WERI-Rb-1 (cell line): ENCODE results near the gene DDX24.

ENCODE experiments used
- DNase-seq: peaks from one replicate; pipeline ENCODE4 v3.0.0-alpha.2; 2020
- H3K27ac ChIP-seq: fragments of 250-450 bp; sonication (Bioruptor Pico); 2 replicates; pipeline ENCODE4 v1.5.1; 2020; ENCODE audit warnings: mild to moderate bottlenecking, moderate library complexity
- H3K27me3 ChIP-seq: fragments of 250-450 bp; sonication (Bioruptor Pico); 2 replicates; pipeline ENCODE4 v1.5.1; 2021; ENCODE audit warnings: mild to moderate bottlenecking, low read depth, moderate library complexity; ENCODE audit not compliant: insufficient read depth, severe bottlenecking
- H3K36me3 ChIP-seq: fragments of 250-450 bp; sonication (Bioruptor Pico); 2 replicates; pipeline ENCODE4 v1.5.1; 2020; ENCODE audit warnings: mild to moderate bottlenecking, moderate library complexity
- H3K4me3 ChIP-seq: 2 replicates; pipeline ENCODE4 v1.5.1; 2011; ENCODE audit warnings: low read depth, mild to moderate bottlenecking, control low read depth, low read length
- H3K9me3 ChIP-seq: fragments of 250-450 bp; sonication (Bioruptor Pico); 2 replicates; pipeline ENCODE4 v1.5.1; 2021; ENCODE audit warnings: mild to moderate bottlenecking, moderate library complexity; ENCODE audit not compliant: severe bottlenecking
- CTCF ChIP-seq: IDR thresholded peaks from 2 replicates; pipeline ENCODE4 v1.5.1; 2011; ENCODE audit warnings: low read depth, mild to moderate bottlenecking, control low read depth, inconsistent platforms, low read length

Gene DDX24

GRCh38 chr14:94044476-94045091 lies 36.4 kb downstream of the DDX24 start:
- DNase-seq: peak; percentile 5
- no peak for TF ChIP-seq CTCF
- Histone ChIP-seq H3K9me3 (no peaks in the 10 kb centered on the region), H3K27ac (no peak overlapping the region), H3K4me3 (no peak overlapping the region), H3K36me3 (peaks cover 58% of the 10 kb centered on the region), H3K27me3 (no peaks in the 10 kb centered on the region)

- DNase-seq: no peak
- TF ChIP-seq CTCF: no peak
- no peaks in the 10 kb centered on the region for H3K27me3 ChIP-seq
- peaks cover 53% of the 10 kb centered on the region for H3K36me3 ChIP-seq
- H3K27ac ChIP-seq: no peak overlapping the region
- H3K9me3 ChIP-seq: no peaks in the 10 kb centered on the region
- no peak overlapping the region for H3K4me3 ChIP-seq
These were observed 37.1 kb downstream of the DDX24 start for GRCh38 chr14:94043756-94044475.

- DNase-seq: no peak
- no peaks in the 10 kb centered on the region for H3K27me3 ChIP-seq
- no peak overlapping the region for H3K27ac ChIP-seq
- no peak for TF ChIP-seq CTCF
- H3K4me3 ChIP-seq: no peak overlapping the region
- no peaks in the 10 kb centered on the region for H3K9me3 ChIP-seq
- H3K36me3 ChIP-seq: peaks cover 49% of the 10 kb centered on the region
These were observed 37.8 kb downstream of the DDX24 start for GRCh38 chr14:94043111-94043755.

GRCh38 chr14:94042433-94043091 lies 38.4 kb downstream of the DDX24 start:
- DNase-seq: no peak
- TF ChIP-seq CTCF: no peak
- Histone ChIP-seq H3K4me3 (no peak overlapping the region), H3K36me3 (peaks cover 42% of the 10 kb centered on the region), H3K9me3 (no peaks in the 10 kb centered on the region), H3K27me3 (no peaks in the 10 kb centered on the region), H3K27ac (no peak overlapping the region)

- peaks cover 34% of the 10 kb centered on the region for H3K36me3 ChIP-seq
- H3K4me3 ChIP-seq: no peak overlapping the region
- H3K27ac ChIP-seq: no peak overlapping the region
- H3K27me3 ChIP-seq: no peaks in the 10 kb centered on the region
- no peak for DNase-seq
- H3K9me3 ChIP-seq: no peaks in the 10 kb centered on the region
- no peak for TF ChIP-seq CTCF
These were observed 39.3 kb downstream of the DDX24 start for GRCh38 chr14:94041551-94042346.
